HG03103 (cell line): Measurements from ENCODE around the gene NLRP9.
"Not testable (repeated sequence)": the region's sequence is repeated elsewhere in the genome, so short reads cannot be mapped to it uniquely, and the experiment has no call there.

ENCODE experiments used
- ATAC-seq: cut with Tn5 transposase; IDR thresholded peaks from one replicate; pipeline ENCODE4 v1.9.1; 2021; ENCODE audit warnings: low read depth; ENCODE audit not compliant: unreplicated experiment

NLRP9 gene

DNA sequence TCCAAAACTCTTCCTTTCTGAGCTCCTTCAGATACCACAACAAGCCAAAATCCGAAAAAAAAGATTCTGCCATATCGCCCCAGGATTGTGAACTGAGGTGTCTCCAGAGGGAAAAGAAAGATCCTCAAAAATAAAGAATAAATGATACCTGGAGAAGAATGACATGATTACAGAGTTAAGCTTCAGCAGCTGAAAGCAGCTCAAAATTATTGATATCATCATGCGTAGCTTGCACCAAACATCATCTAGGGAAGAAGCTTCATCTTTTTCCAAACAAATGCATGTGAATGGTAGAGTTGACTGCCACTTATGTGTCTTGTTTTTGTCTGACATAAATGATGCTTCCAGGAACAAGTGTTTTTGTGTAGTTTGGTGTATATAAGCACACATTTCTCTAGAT lies at the start of gene NLRP9:
Gene NLRP9, minus strand, starts transcription at position 101 of the 400 bp plus-strand sequence. Its CDS starts 28 bp downstream, at position 73.
- no peak for ATAC-seq

DNA sequence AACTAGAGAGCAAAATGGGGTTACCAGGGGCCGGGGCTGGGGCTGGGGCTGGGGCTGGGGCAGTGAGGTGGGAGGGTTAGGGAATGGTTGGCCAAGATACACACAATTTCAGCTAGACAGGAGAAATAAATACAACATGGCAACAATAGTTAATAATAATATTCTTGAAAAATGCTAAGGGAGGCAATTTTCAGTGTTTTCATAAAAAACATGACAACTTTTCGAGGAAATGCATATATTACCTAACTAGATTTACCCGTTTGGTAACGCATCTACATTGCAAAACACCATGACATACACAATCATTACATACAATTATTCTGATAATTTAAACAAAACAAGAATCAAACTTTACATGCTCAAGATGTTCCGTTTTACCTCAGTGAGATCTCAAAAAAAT lies 42.9 kb upstream of the NLRP9 start:
- no peak for ATAC-seq

DNA sequence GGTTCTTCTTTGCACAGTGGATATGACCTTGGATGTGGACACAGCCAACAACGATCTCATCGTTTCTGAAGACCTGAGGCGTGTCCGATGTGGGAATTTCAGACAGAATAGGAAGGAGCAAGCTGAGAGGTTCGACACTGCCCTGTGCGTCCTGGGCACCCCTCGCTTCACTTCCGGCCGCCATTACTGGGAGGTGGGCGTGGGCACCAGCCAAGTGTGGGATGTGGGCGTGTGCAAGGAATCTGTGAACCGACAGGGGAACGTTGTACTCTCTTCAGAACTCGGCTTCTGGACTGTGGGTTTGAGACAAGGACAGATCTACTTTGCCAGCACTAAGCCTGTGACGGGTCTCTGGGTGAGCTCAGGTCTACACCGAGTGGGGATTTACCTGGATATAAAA lies 40.1 kb upstream of the NLRP9 start:
- no peak for ATAC-seq

DNA sequence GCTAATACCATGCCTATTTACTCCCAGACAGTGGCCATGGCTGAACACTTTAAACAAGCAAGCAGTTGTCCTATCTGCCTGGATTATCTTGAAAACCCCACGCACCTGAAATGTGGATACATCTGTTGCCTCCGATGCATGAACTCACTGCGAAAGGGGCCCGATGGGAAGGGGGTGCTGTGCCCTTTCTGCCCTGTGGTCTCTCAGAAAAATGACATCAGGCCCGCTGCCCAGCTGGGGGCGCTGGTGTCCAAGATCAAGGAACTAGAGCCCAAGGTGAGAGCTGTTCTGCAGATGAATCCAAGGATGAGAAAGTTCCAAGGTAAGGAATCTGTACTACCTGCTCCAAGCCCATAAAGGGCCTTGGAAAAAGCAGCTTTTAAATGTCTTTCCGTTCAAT lies 39.3 kb upstream of the NLRP9 start:
- no peak for ATAC-seq

DNA sequence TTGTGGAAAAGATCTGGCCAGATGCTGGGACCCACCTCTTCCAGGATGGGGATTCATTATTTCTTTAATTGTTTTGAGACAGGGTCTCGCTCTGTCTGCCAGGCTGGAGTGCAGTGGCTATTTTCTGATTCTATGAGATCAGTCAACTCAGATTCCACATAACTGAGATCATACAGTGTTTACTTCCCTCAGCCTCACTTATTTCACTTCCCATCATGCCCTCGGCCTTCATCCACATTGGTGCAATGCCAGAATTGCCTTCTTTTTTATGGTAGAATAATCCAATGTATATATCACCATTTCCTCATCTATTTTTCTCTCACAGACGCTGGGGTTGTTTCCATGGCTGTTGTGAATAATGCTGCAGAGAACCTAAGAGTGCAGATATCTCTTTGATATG lies 31.4 kb upstream of the NLRP9 start:
- ATAC-seq = not testable (repeated sequence)

DNA sequence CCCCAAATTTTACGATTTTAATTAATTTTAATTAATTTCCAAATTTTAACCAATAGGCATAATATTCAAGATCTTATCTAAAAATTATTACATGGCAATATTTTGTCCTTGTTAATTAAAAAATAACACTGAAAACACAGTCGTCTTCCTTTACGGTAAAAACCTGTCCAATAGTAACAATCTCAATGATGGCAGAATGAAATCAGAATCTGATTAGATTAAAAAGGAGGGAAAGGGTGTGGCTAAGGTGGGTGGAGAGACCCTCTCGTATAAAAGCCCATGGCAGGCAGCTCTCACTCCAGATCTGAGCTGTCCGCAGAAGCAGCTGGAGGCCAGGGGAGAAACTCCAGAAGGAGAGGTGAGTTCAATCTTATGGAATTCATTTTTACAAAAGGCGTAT lies 30.6 kb upstream of the NLRP9 start, which contains the start of gene RFPL4AL1:
Gene RFPL4AL1, plus strand, starts transcription at position 301 of the 400 bp plus-strand sequence. CDS start 2,687 bp downstream, outside the sequence.
- not testable (repeated sequence) for ATAC-seq

DNA sequence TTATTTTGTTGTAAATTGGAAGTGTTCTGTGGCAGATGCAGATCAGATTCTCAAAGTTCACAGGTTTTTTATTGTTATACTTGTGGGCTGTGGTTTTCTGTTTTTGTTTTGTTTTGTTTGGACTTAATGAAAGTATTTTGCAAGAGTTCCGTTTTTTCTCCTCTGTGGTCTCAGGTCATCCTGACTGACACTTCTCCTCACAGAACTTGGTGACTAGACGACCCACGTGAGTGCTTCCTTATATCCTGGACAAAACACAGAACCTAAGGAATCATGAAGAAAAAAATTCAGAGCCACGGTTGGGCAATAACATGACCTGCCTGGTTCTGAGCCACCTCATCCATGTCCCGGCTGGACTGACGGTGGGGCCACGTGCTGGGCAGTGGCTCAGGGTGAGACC lies 28.3 kb upstream of the NLRP9 start:
- ATAC-seq = no peak

DNA sequence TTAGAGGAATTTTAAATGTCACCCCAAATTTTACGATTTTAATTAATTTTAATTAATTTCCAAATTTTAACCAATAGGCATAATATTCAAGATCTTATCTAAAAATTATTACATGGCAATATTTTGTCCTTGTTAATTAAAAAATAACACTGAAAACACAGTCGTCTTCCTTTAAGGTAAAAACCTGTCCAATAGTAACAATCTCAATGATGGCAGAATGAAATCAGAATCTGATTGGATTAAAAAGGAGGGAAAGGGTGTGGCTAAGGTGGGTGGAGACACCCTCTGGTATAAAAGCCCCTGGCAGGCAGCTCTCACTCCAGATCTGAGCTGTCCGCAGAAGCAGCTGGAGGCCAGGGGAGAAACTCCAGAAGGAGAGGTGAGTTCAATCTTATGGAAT lies 20.6 kb upstream of the NLRP9 start, which contains the start of gene RFPL4A:
Gene RFPL4A, plus strand, starts transcription at position 301 of the 400 bp plus-strand sequence. CDS start 2,704 bp downstream, outside the sequence.
- ATAC-seq = not testable (repeated sequence)

DNA sequence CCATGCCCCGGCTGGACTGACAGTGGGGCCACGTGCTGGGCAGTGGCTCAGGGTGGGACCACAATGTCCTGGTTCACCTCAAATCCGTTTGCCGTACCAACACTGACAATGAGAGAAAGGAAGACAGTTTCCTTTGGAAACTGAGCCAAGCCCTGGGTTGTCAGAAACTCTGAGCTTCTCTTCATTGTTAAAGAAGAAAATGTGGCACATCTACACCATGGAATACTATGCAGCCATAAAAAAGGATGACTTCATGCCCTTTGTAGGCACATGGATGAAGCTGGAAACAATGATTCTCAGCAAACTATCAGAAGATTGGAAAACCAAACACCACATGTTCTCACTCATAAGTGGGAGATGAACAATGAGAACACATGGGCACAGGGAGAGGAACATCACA lies 18.6 kb upstream of the NLRP9 start:
- ATAC-seq = not testable (repeated sequence)

DNA sequence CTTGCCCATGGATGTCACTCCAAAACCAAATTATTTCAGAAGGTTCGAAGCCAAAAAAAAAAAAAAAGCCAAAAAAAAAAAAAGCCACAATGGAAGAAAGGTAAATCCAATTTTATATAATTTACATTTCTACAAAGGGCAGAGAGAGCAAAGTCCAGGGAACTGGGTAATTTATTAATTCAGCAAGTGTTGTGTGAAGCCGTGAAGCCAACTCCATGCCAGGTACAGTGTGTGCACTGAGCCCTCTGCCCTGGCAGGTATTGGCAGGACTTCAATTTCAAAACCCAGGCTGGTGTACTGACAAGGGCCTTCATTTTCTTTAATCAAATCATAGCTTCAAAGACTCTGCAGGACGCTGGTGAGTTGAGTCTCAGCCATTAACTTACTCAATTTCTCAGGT lies 15.2 kb upstream of the NLRP9 start:
- no peak for ATAC-seq

DNA sequence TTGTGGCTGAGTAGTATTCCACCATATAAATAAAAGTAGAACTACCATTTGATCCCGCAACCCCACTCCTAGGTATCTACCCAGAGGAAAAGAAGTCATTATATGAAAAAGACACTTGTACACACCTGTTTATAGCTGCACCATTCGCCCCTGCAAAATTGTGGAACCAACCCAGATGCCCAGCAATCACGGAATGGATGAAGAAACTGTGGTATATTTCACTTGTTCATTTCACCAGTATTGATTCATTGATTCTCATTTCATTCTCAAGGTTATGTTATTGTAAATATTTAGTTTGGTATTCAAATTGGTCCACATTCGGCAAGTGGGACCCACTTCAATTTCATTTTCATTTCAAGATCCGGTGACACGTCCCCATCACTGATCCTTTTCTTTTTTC lies 12.5 kb upstream of the NLRP9 start:
- no peak for ATAC-seq

DNA sequence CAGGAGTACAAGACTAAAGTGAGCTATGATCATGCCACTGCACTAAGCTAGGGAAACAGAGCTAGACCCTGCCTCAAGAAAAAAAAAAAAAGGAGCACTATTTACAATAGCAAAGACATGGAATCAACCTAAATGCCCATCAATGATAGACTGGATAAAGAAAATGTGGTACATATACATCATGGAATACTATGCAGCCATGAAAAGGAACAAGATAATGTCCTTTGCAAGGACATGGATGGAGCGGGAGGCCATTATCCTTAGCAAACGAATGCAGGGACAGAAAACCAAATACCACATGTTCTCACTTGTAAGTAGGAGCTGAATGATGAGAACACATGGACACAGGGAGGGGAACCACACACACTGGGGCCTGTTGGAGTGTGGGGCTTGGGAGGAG lies 7.8 kb downstream of the NLRP9 start:
- ATAC-seq = not testable (repeated sequence)

DNA sequence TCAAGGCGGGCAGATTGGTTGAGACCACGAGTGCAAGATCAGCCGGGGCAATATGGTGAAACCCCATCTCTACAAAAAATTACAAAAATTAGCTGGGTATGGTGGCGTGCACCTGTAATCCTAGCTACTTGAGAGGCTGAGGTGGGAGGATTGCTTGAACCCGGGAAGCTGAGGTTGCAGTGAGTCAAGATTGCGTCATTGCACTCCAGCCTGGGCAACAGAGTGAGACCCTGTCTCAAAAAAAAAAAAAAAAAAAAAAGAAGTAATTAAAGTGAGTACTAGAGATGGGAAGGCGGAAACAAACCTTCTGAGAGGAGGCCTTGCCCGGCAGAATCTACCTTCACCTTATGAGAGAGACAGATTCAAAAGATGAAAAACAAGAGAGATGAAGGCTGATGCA lies 14.7 kb downstream of the NLRP9 start:
- no peak for ATAC-seq

DNA sequence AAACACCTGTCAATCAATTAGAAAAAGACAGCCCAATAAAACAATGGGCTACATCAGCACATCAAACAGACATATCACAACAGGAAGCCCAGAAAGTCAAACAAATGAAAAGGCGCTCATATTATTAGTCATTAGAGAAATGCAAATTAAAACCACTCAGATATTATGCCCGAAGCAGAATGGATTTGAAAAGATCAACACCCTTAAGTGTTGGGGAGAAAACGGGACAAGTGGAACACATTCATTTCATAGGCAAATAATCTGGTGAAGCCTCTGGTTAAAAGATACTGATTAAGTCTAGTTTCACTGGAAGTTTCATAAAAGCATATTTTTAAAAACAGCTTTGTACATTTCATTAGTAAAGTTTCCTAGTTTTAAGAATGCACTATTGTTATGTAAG lies 17.4 kb downstream of the NLRP9 start:
- ATAC-seq = no peak

DNA sequence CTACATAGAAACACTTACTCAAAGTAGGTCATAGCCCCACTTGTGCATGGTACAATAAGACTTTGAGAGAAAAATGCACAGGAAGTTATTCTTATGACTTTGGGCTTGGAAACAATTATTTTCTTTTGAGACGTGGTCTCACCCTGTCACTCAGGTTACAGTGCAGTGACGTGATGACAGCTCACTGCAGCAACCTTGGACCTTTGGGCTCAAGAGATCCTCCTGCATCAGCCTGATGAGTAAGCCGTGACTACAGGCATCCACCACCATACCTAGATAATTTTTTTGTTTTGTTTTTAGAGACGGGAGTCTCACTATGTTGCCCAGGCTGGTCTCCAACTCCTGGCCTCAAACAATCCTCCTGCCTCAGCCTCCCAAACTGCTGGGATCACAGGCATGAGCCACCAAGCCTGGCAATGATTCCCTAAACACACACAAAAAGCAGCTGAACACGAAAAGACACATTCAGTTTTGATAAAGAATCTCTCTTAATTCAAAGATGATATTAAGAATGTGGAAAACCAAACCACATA lies 17.9 kb downstream of the NLRP9 start:
- ATAC-seq = no peak

DNA sequence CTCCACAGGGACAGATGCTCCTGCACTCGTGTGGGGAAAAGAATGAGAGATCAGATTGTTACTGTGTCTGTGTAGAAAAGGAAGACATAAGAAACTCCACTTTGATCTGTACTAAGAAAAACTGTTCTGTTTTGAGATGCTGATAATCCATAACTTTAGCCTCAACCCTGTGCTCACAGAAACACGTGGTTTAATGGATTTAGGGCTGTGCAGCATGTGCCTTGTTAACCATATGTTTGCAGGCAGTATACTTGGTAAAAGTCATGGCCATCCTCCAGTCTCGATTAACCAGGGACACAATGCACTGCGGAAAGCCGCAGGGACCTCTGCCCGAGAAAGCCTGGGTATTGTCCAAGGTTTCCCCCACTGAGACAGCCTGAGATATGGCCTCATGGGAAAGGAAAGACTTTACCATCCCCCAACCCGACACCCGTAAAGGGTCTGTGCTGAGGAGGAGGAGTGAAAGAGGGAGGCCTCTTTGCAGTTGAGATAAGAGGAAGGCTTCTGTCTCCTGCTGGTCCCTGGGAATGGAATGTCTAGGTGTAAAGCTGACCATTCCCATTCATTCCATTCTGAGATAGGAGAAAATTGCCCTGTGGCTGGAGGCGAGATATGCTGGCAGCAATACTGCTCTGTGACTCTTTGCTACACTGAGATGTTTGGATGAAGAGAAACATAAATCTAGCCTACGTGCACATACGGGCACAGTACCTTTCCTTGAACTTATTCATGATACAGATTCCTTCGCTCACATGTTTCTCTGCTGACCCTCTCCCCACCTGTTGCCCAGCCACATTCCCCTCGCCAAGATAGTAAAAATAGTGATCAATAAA lies 20.1 kb downstream of the NLRP9 start:
- not testable (repeated sequence) for ATAC-seq

DNA sequence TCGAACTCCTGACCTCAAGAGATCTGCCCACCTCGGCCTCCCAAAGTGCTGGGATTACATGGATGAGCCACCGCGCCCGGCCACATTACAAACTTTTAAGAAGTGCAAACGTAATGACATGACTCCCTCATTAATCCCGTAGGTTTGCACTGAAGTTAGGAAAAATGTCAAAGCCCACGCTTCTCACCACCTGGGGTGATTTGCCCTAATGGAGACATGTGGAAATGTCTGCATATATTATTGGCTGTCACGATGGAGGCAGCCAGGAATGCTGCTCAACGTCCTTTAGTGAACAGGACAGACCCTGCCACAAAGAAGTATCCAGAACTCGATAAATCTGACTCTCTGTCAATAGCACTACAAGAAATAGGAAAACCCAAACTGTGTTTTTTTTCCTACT lies 21.0 kb downstream of the NLRP9 start:
- ATAC-seq = no peak

DNA sequence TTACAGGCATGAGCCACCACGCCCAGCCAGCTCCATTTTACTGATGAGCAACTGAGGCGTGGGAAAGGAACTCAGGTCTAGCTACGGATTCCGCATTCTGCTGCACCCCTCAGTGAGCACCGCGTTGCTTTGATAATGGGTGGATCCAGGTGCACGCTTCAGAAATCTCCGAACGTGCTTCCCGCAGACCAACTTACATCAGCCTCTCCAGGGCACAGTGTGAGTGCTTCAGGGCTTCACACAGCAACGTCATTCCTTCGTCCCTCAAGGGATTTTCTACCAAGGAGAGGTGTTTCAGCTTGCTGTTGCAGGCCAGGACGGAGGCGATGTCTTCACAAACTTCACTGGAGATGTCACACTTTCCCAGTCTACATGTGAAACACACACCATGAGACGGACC lies 21.7 kb downstream of the NLRP9 start:
- ATAC-seq = no peak

DNA sequence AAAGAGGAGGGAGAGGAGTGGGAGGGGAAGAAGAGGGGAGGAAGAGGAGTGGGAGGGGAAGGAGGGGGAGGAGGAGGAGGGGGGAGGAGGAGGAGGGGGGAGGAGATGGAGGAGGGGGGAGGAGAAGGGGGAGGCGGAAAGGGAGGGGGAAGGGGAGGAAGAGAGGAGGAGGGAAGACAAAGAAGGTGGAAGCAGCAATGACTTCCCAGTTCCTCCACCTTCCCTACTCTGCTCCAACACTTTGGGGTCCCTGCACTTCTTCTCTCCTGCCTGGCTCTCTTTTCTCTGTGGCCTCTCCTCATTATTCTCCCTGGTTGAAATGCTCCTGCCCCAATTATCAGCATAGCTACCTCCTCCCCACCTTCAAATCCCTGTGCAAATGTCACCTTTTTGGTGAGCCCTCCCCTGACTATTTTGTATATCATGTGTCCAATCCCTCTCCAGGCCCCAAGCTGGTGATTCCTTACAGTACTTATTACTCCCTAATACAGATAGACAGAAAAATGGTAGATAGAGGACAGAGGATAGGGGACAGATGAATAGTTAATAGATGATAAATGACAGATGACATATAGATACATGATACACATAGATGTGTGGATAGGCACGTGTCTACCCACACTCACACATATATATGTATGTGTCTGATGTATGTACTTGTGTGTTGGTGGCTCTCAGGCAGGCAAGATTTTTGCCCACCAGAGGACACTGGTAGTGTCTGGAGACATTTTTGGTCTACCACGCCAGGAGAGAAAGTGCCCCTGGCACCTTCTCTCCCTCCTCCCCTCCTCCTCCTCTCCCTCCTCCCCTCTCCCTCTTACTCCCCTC lies 25.2 kb downstream of the NLRP9 start:
- ATAC-seq = no peak

DNA sequence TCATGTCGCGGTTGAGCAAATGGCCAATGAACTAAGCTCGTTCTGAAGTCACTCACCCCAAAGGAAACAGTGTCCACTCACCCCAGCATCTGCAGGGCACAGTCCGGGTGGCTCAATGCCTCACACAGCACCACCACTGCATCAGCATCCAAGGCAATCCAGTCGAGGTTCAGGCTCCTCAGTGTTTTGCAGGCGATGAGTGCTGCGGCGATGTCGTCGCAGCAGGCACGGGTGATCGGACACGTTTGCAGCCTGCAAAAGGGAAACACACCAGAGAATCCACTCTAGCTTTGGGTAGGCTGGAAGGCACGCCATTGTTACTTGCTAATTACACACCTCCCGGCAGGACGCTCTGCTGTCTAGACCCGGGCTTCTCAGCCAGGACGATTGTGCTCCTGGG lies 26.5 kb downstream of the NLRP9 start:
- ATAC-seq = no peak

DNA sequence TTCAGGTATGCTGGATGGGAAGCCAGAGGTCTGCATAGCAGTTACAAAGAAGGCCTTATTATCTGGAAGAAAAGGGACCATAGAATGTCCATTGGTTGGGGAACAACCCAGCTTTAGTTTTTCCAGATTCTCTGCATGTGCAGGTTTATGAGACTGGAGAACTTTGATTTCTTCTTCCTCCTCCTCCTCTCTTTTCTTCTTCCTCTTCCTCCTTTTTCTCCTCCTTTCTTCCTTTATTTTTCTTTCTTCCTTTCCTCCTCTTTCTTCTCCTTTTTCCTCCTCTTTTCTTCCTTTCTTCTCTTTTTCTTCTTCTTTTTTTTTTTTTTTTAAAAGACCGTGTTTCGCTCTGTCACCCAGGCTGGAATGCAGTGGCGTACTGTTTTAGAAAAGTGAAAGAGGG lies 32.2 kb downstream of the NLRP9 start:
- no peak for ATAC-seq
